Renal pelvis (tissue), 4 donors: ENCODE measurements around the gene DCST2. TPM values are rescaled to one million over a fixed set of nuclear protein-coding genes. Genes with fewer than 3 reads are reported as not detected.
A peak's percentile ranks its signal among the peaks of the same experiment; 100 is the strongest.

Source experiments
- DNase-seq: peaks from one replicate; pipeline ENCODE4 v3.0.0-alpha.2; 2013
- polyA plus RNA-seq, 3 donors: library from polyadenylated mRNA; unstranded; fragments of 120-200 nt; gene quantifications; one replicate each; pipeline ENCODE4 v1.2.1, GENCODE V29; 2013; ENCODE audit not compliant: insufficient read length in 3 of 3

DCST2 gene
- polyA plus RNA-seq, 3 donors = 1.9 to 2.8 (median 2.2) TPM

DNA sequence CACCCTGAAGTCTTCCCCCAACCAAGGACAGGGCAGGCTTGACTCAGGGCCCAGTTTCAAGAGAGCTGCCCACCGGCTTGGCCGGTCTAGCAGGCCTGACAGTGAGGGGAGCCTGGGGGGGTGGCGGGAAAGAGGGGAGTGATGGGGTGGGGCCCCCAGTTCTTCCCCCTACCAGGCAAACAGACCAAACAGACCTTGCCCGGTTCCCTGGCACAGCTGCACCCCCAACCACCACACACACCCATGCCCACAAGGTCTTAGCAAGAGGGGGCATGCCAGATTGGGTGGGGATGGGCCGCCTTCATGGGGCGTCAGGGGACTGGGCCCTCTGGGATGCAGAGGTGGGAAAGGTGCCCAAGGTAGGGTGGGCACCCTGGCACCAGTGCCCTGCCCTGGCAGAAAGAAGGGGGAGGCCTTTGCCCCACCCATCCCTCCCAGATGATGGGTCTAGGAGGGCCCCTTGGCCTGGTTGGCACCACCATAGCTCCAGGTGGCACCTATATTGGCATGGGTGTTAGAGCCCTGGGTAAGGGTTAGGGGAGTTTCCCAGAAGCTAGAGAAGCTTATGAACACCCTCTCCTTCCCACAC lies 22.1 kb downstream of the DCST2 start:
- no peak for DNase-seq

DNA sequence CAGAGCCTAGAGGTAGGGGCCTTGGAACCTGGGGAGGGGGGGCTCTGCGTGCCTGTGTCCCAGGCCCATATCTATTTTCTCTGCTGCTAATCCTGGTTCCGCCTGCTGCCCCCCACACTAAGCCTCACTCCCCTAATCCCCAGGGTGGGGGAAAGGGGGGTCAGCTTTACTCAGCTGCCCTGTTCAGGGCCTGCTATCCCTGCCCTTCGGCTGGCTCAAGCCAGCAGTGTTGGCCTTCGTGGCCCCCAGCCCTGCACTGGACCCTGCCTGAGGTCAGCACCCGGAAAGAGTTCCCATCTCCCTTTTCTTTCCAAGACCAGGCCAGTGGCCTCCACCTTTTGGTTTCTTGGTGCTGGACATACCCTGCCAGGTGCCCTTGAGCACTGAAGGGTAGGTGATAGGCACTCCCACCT lies 22.6 kb downstream of the DCST2 start:
- DNase-seq = no peak

DNA sequence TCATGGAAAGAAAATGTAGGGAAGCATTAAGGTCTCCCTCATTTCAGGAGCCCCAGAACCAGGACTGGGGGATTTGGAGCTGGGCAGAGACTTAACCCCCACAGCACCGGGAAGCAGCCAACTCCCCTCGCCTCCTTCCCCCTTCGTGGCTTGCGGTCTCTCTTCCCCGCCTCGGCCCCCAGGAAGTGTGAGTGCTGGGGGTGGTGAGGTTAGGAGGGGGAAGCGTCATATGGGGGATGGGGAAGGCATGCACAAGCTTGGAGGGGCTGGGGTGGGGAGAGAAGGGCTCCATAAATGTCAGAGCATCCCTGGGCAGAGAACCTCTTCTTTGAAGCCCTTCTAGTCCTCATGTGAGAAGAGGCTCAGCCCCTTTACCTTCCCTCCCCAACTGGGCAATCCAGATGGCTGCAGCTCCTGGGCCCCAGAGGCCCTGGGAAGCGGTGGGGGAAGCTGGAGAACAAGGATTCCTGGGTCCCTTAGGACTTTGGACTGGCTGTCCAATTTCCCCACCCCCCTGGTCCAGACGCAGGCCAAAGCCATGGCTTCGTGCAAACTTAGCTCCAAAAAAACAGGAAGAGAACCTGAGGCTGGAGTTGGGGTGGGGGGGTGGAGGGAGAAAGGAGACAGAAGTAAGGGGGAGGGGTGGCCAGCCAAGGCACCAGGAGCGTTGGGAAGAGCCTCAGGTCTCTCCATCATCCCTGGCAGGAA lies 23.2 kb downstream of the DCST2 start:
- no peak for DNase-seq

DNA sequence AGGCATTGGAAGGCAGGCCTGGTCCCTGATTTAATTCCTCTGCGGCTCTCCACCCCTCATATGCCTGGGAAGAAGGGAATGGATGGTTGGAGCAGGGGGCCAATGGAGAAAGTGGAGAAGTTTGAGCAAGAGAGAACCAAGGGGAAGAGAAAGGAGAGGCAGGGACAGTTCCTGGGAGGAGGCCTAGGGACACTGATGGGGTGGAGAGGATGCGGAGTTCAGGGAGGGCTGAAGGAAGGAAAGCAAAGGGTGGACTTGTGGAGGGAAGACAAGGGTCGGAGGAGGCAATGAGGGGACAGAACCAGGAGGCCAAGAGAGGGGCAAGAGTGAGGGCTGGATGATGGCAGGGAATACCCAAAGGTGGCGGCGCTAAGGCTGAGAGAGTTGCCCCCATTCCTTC lies 23.8 kb downstream of the DCST2 start:
- no peak for DNase-seq

DNA sequence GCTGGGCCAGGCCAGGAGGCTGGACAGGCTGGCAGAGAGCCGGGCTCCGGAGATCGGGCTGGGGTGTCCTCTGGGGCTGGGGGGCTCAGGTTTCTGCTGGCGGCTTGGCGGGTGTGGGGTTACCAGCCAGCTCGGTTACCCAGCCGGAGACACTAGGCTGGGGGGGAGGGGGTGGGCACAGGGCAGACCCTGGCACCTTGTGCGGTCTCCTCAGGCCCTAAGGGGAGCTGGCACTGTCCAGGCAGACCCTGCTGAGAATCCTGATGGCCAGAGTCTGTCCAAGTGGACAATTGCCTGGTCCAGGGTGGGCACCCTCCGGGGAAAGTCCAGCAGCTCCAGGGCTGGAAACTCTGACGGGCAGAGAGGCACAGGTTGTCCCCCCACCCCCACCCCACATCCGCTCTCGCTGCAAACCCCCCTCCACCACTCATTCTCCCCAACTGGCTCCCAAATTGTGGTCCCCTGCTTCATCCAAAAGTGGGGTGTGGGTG lies 24.3 kb downstream of the DCST2 start:
- DNase-seq = no peak

DNA sequence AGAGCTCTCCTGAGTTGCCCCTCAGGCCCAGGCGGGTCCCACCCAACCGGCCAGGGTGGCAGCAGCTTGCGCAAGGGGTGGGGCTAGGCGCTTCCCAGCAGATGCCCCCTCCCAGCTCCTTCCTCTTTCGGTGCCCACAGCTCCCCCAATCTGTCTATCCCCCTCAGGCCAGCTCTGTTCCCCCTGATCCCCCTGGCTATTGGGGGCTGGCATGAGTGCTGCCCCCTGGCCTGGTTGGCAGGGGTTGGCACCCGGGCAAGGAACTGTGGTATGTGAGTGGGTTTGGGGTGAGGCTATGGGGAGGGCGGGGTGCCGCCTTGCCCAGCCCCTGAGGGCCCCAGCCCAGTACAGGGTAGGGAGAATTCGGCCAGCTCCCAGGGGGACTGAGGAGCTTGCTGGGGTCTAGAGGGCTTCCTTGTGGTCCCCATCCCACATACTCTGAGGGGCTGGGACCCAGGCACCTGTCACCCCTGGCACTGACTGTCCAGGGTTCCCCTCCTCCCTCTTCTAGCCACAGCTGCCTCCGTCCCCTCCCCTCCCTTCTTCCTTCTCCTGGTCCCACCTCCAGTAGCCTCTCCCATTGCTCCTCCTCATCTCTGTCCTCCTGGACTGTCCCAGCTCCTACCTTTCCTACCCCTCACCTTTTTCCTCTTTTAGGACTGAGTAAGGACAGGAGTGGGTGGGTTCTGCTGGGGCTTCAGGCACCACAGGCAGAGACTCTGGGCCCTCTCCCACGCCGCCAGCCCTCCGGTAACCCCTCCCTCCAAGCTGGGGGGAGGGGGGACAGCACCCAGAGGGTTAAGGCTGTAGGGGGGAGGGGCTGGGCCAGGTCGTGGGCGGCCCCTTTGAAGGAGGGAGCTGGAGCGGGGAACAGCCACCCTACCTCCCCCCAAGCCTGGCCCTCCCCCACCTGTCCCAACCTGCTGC lies 25.3 kb downstream of the DCST2 start:
- no peak for DNase-seq

DNA sequence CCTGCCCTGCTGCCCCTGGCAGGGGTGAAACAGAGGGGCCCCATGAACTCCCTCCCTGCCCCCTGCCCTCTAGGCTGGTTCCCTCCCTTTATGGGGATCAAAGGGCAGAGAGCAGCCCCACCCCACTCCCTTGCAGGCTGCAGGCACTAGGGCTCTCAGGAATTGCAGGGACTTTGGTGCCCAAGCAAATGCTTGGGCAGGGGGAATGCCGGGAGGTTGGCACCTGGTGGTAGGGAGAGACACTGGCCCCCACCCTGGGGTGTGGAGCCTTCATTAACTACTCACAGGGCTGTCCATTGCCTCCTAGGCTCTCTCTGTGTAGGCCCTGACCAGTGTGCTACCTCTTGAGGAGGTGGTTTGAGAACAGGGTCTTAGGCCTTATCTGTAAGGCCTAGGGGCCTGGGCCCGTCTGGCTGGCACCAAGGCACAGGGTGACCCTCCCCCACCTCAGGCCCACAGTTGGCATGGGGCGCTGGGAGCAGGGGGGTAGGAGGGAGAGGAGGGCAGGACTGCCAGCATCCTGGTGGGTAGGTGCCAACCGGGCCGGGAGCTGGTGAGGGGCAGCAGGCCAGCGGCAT lies 26.2 kb downstream of the DCST2 start:
- DNase-seq = no peak

DNA sequence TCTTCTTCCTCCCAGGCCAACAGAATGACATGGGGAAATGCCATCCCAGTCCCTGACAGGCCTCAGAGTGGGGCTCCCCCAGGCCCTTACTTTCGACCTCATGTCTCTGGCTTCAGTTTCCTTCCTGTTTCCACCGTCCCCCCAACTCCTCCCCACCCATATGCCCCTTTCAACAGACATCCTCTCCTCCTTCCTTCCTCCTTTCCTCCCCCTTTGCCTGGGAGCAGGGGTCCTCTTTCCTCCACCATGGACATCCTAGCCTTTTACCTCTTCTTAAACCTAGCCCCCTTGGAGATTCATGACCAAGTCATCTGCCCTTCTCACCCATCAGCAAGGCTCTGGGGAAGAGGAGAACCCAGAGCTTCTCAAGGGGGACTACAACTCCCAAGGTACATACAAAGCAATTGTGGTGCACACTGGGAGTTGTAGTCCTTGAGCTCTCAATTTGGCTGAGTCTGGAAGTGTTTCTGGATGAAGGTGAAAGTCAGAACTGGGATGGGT lies 26.9 kb downstream of the DCST2 start:
- DNase-seq = no peak

DNA sequence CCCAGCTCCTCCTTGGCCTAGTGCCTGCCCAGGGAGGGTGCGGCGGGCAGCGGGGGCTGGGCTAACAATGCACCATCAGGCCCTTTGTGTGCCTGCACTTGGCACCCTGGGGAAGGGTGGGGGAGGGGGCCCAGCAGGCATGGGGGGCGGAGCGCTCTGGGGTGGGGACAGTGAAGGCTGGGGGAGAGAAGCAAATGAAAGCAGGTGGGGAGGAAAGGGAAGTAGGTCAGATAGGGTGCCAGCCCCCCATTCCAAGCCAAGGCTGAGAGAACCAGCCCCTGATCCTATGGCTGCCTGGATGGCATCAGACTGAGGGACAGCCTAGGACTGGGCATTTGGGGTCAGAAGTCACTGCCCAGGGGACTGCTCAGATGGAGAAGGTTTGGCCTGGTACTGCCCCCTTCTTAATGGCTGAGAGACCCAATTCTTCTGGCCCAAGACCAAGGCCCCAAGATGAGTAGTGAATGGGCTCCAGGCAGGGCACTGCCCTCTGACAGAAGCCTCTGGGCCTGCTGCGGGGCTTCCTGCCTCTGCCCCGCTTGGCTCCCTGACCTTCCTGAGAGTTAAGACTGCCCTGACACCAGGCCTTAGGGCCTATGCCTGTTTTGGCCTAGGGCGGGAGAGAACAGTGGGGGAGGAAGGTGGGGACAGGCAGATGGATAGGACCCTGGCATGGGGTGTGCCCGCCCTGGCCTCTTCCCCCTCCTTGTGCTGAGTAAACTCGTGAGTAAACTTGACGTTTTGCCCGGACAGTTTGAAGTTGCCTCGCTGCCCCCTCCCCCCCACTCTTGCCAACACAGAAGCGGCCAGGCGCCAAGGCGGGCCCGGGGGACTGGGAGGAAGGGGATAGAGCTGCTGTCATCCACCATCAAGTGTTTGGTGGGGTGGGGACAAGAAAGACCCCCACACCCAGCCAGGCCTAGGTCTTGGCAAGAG lies 28.2 kb downstream of the DCST2 start:
- DNase-seq = no peak

DNA sequence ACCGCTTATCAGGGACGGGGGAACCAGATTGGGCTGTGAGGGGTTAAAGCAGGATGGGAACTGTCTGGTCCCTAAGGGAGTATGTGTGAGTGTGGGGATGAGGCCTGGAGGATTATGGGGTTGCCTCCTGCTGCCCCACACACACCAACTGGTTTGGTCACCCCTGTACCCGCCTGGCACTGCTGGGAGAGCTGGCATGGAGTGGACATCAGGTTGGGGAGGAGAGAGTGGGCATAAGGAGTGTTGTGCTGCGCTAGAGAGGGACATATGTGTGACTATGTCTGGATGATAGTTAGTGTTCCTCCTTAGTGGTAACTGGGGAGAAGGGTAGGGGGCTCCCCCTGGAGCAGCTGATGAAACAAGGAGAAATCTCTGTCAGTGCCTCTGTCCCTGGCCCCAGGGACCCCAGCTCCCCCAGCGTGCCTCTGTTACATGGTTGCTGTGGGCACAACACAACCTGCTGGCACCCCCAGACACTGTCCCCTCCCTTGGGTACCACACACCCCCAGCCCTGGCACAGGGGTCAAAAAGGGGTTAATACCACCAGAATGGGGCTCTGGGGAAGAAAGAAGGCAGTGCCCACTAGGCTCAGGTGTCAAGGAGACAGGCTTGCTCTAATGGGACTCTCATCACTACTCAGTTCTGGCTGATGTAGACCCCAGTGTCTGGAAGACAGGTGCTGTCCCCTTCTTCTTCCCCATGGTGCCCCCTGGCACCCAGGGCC lies 29.1 kb downstream of the DCST2 start:
- no peak for DNase-seq

DNA sequence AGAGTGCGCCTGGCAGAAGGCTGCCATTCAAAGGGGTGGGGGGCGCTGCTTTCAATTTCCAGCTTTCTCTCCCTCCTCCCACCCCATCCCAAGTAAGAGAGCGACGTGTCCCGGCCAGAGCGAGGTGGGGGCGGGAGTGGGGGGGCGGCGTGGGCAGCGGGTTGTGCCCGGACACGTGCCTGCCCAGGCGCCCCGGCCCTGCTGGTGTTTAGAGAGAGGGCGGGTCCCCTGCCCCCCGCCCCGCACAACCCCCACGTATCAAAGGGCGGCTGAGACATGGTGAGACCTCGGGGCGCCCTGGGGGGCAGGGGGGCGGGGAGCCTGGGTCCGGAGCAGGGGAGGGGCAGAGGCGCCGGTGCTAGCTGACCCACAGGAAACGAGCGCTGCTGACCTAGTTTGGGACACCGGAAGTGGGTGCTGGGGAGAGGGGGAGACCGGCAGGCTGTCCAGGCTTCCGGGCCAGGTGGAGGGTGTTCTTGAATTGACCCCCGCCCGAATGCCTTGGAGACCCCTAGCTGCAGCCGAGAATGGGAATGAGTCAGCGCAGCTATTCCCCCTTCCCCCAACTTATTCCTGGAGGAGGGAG lies 29.7 kb downstream of the DCST2 start:
- no peak for DNase-seq

DNA sequence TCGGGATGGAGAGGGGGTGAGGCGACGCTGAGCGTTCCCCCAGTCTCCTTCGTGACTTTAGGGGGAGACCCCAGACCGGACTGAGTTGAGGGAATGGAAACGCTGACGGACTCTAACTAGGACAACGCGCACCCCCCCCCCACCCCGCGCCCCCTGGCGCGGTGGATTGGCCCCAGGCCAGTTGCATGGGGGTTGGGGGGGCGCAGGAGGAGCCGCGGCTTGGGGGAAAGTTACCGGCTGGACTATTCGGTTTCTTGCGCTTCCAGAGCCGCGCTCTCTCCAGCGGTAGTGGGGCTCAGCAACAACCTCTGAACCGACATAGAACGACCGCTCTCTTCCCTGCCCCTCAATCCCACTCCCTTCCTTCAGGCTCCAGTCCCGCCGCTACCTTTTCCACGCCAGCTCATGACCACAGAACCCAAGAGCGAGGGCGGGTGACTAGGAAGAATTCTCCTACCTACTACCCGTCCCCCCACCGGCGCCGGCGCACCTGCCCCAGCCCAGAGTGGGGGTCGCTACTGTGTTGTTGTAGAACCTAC lies 30.3 kb downstream of the DCST2 start:
- DNase-seq = no peak

DNA sequence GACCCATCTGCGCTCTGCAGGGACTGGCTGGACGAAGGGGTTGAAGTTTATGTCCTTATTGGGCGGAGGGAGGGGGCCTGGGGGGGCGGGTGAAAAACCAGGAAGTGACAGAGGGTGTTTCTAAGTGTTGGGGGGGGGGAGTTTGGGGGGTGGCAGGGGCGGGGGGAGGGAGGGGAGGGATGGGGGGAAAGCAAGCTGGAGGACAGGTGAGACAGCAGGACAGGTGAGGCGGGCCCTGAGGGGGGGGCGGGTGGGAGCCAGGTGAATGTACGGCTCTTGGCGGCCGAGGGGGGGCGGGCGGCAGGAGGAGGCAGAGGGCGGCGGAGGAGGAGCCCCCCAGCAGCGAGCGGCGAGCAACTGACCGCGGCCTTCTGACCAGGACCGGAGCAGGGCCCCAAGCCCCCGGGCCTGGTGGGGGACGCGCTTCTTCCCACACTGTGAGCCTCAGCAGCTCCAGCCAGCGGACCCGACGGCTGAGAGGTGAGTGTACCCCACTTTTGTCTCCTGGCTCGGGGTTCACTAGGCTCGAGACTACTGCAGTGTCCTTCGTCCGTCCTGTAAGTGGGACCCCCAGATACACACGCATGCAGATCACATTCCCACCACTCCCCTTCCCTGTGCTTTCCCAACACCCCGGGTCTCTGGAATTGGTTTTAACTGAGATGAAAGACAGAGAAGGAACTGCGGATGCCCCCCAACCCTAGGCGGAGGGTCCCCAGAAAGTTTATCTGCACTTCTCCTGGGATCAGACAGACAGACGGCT lies 30.9 kb downstream of the DCST2 start, which contains the start of gene ZBTB7B:
TSS of gene ZBTB7B (plus strand) at position 339 of the 763 bp plus-strand sequence. CDS start 11,859 bp downstream, outside the sequence.
- DNase-seq = no peak

DNA sequence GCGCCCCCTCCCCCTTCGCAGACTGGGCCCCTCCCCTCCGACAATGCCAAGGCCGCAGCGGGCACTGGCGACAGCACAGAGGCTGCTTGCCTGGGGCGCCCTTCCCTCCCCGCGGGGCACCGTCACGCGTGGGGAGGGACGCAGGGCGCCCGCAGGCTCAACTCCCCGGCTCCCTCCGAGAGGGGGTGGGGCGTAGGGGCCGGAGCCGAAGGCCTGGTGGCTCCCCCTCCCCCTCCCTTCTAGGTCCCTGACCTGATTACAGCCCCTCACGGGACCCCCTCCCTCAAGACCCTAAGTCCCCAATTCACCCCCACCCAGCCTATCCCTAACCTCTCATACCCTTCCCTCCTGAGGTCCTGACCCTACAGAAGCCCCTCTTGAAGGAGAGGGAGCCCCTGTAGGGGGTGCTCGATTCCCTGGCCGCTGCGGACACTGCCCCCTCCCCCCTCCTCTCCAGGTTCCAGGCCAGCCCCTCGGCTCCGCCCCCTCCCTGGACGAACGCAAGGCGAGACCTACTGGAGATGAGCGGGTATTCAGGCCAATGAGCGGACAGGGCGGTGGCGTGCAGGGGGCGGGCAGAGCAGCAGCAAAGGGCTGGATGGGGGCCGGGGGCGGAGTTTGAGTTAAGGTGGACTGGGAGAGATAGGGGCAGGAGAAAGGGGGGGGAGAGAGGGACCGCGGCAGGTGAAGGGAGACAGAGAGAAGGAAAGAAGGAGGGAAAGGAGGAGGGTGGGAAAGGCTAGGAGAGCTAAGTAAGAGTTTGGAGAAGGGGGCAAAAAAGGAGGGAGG lies 31.7 kb downstream of the DCST2 start:
- peak; percentile 99 for DNase-seq

DNA sequence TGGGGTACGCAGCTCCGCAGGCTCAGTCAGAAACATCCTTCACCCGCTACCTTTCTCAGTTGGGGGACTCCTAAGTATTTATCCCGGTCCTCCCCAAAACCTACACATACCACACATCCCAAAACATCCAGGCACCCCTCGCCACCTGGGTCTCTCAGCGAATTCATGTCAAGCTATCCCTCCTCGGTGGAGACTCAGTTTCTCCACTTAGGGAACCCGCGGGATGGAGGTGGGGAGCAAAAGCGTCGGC lies 32.2 kb downstream of the DCST2 start:
- DNase-seq = no peak

DNA sequence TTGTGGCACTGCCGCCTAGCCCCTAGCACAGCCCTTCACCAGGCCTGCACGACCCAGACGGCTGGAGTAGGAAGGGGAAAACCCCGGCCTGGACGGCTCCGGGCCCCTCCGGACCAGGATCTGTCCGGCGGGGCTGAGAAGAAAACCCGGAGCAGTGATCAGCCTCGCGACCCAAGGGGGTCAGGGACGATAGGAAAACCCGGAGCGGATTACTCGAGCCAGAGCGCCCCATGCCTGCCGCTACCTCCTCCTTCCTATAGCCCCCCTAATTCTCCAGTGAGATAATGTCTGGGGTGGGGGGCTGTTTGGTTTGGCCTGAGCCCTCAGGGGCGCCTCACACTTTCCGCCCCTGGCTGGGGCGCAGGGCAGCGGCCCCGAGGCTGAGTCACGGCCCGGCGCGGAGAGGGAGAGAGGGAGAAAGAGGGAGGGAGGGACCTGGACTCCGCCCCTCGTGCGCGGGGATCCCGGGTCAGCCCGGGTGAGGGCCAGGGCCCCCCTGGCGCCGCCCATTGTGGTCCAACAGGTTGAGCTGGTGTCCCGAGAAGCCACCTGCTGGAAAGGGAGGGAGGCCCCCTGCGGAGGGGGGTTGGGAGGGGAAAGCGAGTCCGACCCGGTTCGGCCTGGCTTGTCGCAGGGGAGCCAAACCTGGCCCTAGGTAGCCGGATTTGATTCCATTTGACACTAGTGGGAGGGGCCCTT lies 32.7 kb downstream of the DCST2 start:
- peak; percentile 95 for DNase-seq

DNA sequence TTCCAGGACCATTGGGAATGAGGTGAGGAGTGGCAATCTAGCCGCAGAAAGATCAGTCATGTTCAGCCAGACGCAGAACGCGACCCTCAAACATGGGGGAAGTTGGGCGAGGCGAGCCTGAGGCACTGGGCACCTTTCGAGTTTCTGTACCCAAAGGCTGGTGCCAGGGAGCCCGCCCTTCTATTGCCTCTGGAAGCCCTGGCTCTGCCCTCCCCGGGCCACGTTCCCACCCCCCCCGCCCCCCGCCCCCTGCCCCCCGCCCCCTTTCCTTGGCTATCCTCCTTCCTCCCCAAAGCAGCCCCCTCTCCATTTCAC lies 33.2 kb downstream of the DCST2 start:
- no peak for DNase-seq
